Posterior cingulate gyrus (tissue), 11 donors: ENCODE measurements around the gene PSMC3IP.
A peak's percentile ranks its signal among the peaks of the same experiment; 100 is the strongest.
"Not testable (repeated sequence)": the region's sequence is repeated elsewhere in the genome, so short reads cannot be mapped to it uniquely, and the experiment has no call there.

Experiments used
- DNase-seq, 10 donors: peaks; one replicate each; pipeline versions ENCODE4 v3.0.0 to v3.0.0-alpha.2; 2020 to 2021; ENCODE audit warnings: mixed read lengths in 3 of 10
- intact Hi-C: fragments of 100-400 bp; cut with DNase I; formaldehyde crosslinking; loops from one replicate; pipeline ENCODE4 v1.15.1; 2023

Gene PSMC3IP

DNA sequence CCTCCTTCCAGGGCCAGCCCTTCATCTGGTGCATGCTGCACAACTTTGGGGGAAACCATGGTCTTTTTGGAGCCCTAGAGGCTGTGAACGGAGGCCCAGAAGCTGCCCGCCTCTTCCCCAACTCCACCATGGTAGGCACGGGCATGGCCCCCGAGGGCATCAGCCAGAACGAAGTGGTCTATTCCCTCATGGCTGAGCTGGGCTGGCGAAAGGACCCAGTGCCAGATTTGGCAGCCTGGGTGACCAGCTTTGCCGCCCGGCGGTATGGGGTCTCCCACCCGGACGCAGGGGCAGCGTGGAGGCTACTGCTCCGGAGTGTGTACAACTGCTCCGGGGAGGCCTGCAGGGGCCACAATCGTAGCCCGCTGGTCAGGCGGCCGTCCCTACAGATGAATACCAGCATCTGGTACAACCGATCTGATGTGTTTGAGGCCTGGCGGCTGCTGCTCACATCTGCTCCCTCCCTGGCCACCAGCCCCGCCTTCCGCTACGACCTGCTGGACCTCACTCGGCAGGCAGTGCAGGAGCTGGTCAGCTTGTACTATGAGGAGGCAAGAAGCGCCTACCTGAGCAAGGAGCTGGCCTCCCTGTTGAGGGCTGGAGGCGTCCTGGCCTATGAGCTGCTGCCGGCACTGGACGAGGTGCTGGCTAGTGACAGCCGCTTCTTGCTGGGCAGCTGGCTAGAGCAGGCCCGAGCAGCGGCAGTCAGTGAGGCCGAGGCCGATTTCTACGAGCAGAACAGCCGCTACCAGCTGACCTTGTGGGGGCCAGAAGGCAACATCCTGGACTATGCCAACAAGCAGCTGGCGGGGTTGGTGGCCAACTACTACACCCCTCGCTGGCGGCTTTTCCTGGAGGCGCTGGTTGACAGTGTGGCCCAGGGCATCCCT lies 34.1 kb downstream of the PSMC3IP start:
- DNase-seq = peak in 6 of 10 donors; percentile 24 to 92 (median 44)
- intact Hi-C loops = no loop called here

DNA sequence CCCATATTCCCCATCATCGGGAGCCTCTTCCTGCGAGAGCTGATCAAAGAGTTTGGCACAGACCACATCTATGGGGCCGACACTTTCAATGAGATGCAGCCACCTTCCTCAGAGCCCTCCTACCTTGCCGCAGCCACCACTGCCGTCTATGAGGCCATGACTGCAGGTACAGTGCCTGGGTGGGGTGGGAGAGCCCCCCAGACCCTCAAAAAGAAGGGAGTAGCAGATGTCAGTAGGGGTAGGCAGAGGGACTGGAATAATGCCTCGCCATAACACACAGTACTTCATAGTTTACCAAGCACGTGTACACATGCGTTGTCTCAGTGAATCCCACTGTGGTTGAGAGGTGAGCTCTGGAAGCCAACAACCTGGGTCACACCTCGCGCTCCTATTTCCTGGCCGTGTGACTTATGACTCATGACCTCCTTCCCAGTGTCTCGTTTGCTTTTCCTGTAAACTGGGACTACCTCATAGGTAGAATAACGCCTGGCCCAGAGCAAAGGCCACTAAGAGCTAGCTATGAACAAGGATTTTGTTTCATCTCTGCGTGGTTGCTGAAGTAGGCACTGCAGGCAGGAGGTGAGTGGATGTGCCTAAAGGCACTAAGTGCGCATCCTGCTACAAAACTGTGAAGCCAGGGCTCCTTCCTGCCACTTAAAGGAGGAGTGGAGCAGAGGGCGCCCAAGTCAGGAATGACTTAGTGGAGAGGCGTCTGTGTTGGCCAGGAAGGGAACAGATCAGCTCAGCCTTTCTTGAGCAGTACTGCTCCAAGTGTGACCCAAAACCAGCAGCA lies 36.3 kb downstream of the PSMC3IP start:
- DNase-seq = no peak
- intact Hi-C loops = no loop called here

DNA sequence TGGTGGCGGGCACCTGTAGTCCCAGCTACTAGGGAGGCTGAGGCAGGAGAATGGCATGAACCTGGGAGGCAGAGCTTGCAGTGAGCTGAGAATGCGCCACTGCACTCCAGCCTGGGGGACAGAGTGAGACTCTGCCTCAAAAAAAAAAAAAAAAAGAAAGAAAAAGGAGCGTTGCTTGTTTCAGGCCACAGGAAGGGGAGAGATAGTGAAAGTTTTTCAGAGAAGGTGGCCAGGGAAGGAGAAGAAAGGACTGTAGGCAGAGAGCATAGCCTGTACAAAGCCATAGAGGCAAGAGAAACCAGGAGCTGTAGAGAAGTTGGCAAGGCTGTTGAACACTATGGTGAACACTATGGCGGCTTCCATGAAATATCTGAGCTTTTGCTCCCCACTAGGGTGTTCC lies 37.0 kb downstream of the PSMC3IP start:
- DNase-seq, intact Hi-C loops: not testable (repeated sequence)

DNA sequence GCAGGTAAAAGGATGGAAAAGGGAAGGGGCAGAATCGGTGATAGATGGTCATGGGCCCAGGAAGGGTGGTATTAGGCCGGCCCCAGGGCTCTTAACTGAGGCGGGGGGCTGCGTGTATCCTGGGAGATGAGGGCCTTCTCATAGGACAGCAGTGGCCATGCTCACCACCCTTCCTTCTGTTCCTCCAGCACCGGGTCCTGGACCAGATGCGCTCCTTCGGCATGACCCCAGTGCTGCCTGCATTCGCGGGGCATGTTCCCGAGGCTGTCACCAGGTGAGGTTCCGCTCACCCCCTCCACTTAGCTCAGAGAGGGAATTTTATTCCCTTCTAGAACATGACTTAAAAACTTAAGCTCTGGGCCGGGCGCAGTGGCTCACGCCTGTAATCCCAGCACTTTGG lies 39.0 kb downstream of the PSMC3IP start:
- intact Hi-C loops = no loop called here
- DNase-seq = no peak

DNA sequence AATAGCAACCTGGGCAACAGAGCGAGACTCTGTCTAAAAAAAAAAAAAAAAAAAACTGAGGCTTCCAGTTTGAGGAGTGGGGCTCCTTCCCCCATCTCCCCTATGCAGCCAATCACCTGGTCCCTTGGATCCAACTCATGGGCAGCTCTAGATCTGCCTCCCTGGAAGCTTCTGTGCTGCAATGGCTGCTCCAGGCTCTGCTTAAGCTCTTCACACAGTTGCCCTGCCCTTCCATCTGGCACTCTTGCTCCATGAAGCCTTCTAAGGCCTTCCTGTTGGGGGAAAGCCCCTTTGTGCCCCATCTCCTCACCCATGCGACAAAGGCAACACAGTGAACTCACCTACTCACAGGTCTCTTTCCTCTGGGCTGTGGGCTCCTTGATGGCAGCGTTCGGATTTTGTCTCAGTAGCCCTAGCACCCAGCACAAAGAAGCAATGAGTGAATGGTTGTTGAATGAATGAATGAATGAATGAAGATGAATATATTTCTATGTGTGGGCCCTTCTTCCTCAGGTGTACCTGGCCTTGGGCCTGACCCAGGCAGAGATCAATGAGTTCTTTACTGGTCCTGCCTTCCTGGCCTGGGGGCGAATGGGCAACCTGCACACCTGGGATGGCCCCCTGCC lies 39.6 kb downstream of the PSMC3IP start:
- intact Hi-C loops = no loop called here
- no peak for DNase-seq

DNA sequence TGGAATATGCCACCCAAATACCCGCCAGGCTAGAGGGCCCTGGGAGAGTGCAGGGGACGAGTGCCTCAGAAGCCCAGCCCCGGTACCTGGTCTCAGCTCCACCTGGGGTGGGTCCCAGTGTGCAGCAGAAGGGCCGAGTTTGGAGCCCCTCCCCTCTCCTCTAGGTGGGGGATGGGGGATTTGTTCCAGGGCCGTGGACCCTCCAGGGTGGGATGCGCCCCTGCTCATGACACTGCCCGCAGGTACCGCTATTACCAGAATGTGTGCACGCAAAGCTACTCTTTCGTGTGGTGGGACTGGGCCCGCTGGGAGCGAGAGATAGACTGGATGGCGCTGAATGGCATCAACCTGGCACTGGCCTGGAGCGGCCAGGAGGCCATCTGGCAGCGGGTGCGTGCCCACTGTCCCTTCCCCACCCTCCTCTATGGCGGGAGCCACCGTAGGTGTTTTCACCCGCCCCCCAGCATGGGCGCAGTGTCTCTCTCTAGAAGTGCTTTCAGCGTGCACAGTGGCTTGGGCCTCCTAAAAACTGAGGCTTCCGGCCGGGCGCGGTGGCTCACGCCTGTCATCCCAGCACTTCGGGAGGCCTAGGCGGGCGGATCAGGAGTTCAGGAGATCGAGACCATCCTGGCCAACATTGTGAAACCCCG lies 40.2 kb downstream of the PSMC3IP start:
- intact Hi-C loops = no loop called here
- peak in 1 of 10 donors; percentile 24 for DNase-seq

DNA sequence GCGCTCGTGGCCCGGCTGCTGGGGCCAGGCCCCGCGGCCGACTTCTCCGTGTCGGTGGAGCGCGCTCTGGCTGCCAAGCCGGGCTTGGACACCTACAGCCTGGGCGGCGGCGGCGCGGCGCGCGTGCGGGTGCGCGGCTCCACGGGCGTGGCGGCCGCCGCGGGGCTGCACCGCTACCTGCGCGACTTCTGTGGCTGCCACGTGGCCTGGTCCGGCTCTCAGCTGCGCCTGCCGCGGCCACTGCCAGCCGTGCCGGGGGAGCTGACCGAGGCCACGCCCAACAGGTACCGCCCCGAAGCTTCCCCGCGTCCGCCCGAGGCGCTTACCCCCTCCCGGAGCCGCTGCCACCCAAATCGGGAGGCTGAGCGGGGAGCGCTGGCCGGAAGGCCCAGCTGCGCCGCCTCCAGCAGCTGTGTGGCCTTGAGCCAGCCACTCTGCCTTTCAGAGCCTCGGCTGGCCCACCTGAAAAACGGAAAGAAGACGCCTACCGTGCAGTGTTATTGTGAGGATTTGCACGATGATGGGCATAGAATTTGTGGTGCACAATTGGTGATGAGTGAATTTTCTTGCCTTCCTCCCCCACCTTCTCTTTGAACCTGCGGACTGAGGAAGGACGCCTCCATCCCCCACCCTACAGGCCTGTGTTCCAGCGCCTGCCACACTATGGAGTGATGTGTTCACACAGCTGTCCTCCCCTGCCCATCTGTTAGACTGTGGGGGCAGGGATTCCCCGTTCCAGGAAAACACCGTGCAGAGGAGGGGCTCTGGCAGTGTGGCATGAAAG lies 41.0 kb downstream of the PSMC3IP start:
- intact Hi-C loops = no loop called here
- peak; percentile 60 to 97 (median 80) for DNase-seq

DNA sequence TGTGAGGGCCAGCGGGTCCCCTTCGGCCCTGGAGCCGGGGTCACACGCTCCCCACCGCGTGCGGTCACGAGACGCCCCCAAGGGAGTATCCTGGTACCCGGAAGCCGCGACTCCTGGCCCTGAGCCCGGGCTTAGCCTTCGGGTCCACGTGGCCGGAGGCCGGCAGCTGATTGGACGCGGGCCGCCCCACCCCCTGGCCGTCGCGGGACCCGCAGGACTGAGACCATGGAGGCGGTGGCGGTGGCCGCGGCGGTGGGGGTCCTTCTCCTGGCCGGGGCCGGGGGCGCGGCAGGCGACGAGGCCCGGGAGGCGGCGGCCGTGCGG lies 41.5 kb downstream of the PSMC3IP start, which contains the start of gene NAGLU:
Gene NAGLU, plus strand, starts transcription at position 194 of the 324 bp plus-strand sequence. Its CDS starts 32 bp downstream, at position 226.
- peak; percentile 89 to 99 (median 95) for DNase-seq
- intact Hi-C loops = no loop called here

DNA sequence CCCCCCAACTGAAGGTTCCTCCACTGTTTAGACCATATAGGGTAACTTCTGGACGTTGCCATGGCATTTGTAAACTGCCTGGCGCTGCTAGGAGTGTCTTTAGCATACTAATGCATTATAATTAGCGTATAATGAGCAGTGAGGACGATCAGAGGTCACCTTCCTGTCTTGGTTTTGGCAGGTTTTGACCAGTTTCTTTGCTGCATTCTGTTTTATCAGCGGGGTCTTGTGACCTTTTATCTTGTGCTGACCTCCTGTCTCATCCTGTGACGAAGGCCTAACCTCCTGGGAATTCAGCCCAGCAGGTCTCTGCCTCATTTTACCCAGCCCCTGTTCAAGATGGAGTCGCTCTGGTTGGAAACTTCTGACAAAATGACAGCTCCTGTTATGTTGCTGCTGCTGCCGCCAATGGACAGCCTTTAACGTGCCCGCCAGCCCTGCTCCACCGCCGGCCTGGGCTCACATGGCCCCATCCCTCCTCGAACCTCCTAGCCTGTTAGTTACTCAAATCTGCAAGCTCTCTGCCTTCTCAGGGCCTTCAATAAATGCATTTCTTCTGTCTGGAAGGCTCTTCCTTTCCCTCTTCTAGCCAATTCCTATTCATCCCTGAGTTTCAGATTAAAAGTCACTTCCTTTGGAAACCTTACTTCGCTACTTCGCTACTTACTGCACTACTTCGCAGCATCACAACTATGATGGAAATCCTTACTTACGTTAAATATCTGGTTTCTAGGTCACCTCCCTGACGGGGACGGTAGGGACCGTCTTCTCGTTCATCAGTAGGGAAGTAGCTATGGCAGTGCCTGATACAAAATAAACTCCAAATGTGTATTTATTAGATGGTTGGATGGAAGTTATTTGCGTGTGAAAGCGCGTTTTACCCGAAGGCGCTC lies 42.1 kb downstream of the PSMC3IP start:
- intact Hi-C loops = no loop called here
- no peak for DNase-seq

DNA sequence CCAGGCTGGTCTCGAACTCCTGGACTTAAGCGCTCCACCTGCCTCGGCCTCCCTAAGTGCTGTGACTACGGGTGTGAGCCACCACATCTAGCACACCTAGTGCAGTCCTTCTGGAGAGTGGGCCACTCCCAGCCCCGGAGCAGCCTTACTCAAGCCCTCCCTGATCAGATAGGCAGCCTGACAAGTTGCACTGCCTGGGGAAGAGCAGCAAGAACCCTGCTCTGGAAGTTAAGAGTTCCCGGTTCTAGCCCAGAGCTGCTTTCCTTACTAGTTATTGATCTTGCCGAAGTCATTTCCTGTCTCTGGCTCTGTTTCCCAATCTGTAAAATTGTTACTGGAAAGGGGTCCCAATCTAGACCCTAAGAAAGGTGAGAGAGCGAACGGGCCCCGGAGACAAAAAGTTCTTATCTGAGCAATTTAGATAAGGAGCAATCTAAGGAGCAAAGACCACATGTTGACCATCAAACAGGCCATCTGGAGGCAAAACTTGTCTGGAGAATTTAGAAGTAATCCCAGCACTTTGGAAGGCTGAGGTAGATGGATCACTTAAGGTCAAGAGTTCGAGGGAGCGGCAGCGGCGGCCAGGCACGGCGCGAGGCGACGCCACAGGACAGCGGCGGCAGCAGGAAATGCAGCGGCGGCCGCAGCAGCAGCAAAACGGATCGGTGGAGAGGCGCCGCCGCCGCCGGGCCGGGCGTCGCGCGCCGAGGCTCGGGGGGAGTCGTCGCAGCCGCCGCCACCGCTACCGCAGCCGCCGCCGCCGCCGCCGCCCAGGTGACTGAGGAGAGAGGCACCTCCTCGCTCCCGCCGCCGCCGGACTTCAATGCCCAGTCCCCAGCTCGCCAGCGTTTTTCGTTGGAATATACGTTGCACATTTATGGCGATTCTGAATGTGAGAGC lies 45.8 kb downstream of the PSMC3IP start:
- intact Hi-C loops = no loop called here
- peak; percentile 44 to 95 (median 69) for DNase-seq

DNA sequence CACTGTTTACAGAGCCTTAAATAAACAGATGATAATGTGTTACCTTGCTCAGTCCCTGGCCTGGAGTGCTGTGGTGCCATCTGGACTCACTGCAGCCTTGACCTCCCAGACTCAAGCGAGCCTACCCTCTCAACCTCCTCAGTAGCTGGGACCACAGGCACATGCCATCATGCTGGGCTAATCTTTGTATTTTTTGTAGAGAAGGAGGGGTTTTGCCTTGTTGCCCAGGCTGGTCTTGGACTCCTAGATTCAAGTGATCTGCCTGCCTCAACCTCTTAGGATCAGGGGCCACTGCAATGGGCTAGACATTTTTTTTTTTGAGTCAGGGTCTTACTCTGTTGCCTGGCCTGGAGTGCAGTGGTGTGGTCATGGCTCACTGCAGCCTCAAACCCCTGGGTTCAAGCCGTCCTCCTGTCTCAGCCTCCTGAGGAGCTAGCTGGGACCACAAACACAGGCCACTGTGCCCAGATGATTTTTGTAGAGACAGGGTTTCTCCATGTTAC lies 46.5 kb downstream of the PSMC3IP start:
- DNase-seq = no peak
- intact Hi-C loops = no loop called here

DNA sequence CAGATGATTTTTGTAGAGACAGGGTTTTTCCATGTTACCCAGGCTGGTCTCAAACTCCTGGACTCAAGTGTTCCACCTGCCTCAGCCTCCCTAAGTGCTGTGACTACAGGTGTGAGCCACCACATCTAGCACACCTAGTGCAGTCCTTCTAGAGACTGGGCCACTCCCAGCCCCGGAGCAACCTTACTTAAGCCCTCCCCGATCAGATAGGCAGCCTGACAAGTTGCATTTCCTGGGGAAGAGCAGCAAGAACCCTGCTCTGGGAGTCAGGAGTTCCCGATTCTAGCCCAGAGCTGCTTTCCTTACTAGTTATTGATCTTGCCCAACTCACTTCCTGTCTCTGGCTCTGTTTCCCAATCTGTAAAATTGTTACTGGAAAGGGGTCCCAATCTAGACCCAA lies 48.5 kb downstream of the PSMC3IP start:
- intact Hi-C loops = loop anchor here (5.0 to 10.0 kb wide), 2 partner anchors 124 to 207 kb away; no protein-coding TSS in a partner anchor
- no peak for DNase-seq

DNA sequence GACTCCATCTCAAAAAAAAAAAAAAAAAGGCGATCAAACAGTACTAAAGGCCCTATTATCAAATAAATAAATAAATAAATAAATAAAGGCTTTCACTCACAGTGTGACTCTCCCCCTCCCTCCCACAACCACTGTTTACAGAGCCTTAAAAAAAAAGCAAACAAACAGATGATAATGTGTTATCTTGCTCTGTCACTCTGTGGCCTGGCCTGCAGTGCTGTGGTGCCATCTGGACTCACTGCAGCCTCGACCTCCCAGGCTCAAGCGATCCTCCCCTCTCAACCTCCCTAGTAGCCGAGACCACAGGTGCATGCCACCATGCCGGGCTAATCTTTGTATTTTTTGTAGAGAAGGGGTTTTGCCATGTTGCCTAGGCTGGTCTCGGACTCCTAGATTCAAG lies 49.6 kb downstream of the PSMC3IP start:
- intact Hi-C loops = loop anchor here (5.0 to 10.0 kb wide), 2 partner anchors 123 to 206 kb away; no protein-coding TSS in a partner anchor
- DNase-seq = peak in 1 of 10 donors; percentile 23

DNA sequence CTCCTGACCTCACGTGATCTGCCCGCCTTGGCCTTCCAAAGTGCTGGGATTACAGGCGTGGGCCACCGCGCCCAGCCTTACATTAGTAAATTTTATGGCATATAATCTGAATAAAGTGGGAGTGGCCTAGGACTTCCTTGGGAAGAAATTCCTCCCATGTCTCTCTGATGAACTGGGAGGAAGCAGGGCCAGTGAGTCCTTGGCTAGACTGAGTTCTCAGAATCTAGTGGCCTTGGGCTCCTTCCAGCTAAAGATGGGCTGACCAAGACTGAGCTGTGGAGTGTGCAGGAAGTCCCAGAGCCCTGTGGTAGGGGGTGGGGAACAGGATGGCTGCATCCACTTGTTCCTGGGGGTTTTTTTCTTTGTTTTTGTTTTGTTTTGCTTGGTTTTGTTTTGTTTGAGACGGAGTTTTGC lies 51.5 kb downstream of the PSMC3IP start:
- DNase-seq = peak in 1 of 10 donors; percentile 37
- intact Hi-C loops = loop anchor here (5.0 to 10.0 kb wide), 2 partner anchors 121 to 204 kb away; no protein-coding TSS in a partner anchor

DNA sequence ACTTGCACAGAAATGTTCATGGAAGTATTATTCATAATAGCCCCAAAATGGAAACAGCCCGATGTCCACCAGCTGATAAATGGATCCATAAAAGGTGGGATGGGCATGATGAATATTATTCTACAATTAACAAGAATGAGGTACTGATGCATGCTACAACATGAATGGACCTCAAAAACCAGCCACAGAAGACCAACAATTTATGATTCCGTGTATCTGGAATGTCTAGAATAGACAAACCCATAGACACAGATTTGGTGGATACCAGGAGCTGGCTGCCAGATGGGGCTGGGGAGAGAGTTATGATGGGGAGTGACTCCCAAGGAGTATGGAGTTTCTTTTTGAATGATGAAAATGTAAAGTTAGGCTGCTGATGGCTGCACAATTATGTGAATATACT lies 52.3 kb downstream of the PSMC3IP start:
- peak in 2 of 10 donors; percentile 5 to 6 for DNase-seq
- intact Hi-C loops = loop anchor here (5.0 to 10.0 kb wide), 2 partner anchors 120 to 203 kb away; no protein-coding TSS in a partner anchor

DNA sequence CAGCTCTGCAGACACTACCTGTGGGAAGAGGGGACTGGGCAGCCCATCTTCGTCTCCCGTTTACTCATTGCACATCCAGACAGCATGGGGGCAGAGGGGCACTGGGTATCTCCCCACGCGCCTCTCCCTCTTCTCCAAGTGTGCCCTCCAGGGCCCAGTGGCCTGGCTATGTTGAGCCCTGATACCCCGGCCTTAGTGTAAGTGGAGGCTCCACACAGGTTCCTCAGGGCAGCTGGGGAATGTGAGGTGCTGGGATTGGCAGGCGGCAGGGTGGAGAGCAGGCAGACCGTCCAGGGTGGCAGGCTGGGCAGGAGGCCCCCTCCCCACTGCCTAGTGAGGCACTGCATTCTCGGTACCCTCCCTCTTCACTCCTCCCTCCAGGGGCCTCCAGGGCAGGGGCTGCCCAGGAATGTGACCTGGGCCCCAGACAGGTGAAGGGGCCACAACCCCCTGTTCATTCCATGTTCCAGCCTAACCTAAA lies 54.7 kb downstream of the PSMC3IP start:
- intact Hi-C loops = loop anchor here (5.0 to 10.0 kb wide), 2 partner anchors 118 to 211 kb away; no protein-coding TSS in a partner anchor
- peak in 2 of 10 donors; percentile 53 to 55 for DNase-seq
